RWPE1 (cell line): ENCODE data around the gene LRIG1.

Experiments
- CTCF ChIA-PET: fragments of 350-600 bp; sonication (Branson Sonifier 250); formaldehyde crosslinking; extraction: SDS; loops from one replicate; lab custom pipeline; 2021; lab: Yijun Ruan, JAX
- POLR2A ChIA-PET: fragments of 400-600 bp; formaldehyde crosslinking; extraction: SDS; loops from one replicate; lab custom pipeline; 2020; ENCODE audit warnings: antibody characterized with exemption; ENCODE audit not compliant: low non-redundant PET; lab: Yijun Ruan, JAX
- DNase-seq: peaks from one replicate; pipeline ENCODE4 v3.0.0; 2012; ENCODE audit warnings: low spot score
- H3K27ac ChIP-seq: fragments of 450-650 bp; 2 replicates; pipeline ENCODE4 v1.5.1; 2017
- TF ChIP-seq, protein P1 (sequence below): fragments of 450-650 bp; conservative IDR thresholded peaks from 2 replicates; pipeline ENCODE4 v1.5.1; 2017; ENCODE audit warnings: low read depth, mild to moderate bottlenecking

LRIG1 gene

GRCh38 chr3:66496746-66497145 lies 4.1 kb downstream of the LRIG1 start:
- no peak for DNase-seq
- CTCF ChIA-PET = interaction anchor here (0.6 kb wide), 1 partner anchor 220 kb away, joined by 6 read pairs; no protein-coding TSS in a partner anchor
- POLR2A ChIA-PET = no interaction called here
- no peak overlapping the region for H3K27ac ChIP-seq
- TF ChIP-seq, protein P1, sequence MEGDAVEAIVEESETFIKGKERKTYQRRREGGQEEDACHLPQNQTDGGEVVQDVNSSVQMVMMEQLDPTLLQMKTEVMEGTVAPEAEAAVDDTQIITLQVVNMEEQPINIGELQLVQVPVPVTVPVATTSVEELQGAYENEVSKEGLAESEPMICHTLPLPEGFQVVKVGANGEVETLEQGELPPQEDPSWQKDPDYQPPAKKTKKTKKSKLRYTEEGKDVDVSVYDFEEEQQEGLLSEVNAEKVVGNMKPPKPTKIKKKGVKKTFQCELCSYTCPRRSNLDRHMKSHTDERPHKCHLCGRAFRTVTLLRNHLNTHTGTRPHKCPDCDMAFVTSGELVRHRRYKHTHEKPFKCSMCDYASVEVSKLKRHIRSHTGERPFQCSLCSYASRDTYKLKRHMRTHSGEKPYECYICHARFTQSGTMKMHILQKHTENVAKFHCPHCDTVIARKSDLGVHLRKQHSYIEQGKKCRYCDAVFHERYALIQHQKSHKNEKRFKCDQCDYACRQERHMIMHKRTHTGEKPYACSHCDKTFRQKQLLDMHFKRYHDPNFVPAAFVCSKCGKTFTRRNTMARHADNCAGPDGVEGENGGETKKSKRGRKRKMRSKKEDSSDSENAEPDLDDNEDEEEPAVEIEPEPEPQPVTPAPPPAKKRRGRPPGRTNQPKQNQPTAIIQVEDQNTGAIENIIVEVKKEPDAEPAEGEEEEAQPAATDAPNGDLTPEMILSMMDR = no peak

- no peak overlapping the region for H3K27ac ChIP-seq
- ChIA-PET CTCF (no interaction called here), POLR2A (no interaction called here)
- TF ChIP-seq, protein P1 = no peak
- DNase-seq = no peak
Observed at GRCh38 chr3:66496301-66496700, 4.5 kb downstream of the LRIG1 start.

DNA sequence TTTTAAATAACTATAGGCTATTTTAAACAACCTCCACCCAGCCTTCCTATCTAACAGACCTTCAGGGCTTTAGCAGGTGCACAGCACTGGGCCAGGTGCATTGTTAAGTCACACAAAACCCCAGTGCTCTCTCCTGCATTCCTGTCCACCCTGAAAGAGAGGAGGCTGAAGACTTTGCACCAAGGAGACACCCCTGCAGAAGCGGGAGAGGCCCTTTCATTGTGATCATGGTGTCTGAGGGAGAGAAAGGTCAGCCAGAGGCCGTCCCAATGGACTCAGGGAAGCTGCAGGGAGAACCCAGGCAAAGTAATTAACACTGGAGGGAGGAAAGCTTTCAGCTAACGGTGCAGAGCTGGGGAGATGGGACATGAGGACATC lies 5.2 kb downstream of the LRIG1 start:
- H3K27ac ChIP-seq = no peak overlapping the region
- POLR2A ChIA-PET = no interaction called here
- no peak for DNase-seq
- TF ChIP-seq, protein P1 = no peak
- CTCF ChIA-PET = no interaction called here

- H3K27ac ChIP-seq = no peak overlapping the region
- CTCF ChIA-PET = no interaction called here
- TF ChIP-seq, protein P1 = no peak
- DNase-seq = no peak
- POLR2A ChIA-PET = no interaction called here
Observed at GRCh38 chr3:66494959-66495667, 5.7 kb downstream of the LRIG1 start.

DNA sequence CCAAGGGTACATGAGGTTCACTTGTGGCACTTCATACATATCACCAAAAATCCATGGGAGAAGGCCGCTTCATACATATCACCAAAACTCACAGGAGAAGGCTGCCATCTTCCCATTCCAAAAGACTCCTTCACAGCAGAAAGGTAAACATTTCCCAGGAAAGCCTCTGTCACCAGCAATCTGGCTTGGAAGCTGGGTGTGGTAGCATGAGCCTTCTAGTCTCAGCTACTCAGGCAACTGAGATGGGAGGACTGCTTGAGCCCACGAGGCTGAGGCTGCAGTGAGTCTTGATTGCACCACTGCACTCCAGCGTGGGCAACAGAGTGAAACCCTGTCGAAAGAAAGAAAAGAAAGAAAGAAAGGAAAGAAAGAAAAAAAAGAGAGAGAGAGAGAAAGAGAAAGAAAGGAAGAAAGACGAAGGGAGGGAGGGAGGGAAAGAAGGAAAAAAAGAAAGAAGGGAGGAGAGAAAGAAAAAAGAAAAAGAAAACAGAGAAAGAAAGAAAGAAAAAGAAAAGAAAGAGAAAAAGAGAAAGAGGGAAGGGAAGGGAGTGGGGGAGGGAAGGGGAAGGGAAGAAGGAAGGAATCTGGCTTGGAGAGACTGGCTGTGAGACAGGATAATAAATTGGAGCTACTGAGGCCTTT lies 7.2 kb downstream of the LRIG1 start:
- H3K27ac ChIP-seq = no peak overlapping the region
- POLR2A ChIA-PET = no interaction called here

GRCh38 chr3:66492672-66493071 lies 8.2 kb downstream of the LRIG1 start:
- DNase-seq = no peak
- ChIA-PET POLR2A (no interaction called here), CTCF (no interaction called here)
- TF ChIP-seq, protein P1 = no peak
- no peak overlapping the region for H3K27ac ChIP-seq

More for the DNA sequence above, 7.2 kb downstream of the LRIG1 start:
- CTCF ChIA-PET = interaction anchor here (0.6 kb wide), 1 partner anchor 35 kb away, joined by 4 read pairs; no protein-coding TSS in a partner anchor
- TF ChIP-seq, protein P1 = no peak
- no peak for DNase-seq
